ENCODE measurements around the gene CTTN. TPM values are rescaled to one million over a fixed set of nuclear protein-coding genes. Genes with fewer than 3 reads are reported as not detected.

Gene CTTN
- total and polyA plus RNA-seq, 4 experiments from 2014 or later = 0.41 to 1.5 (median 0.58) TPM; not detected in 1

DNA sequence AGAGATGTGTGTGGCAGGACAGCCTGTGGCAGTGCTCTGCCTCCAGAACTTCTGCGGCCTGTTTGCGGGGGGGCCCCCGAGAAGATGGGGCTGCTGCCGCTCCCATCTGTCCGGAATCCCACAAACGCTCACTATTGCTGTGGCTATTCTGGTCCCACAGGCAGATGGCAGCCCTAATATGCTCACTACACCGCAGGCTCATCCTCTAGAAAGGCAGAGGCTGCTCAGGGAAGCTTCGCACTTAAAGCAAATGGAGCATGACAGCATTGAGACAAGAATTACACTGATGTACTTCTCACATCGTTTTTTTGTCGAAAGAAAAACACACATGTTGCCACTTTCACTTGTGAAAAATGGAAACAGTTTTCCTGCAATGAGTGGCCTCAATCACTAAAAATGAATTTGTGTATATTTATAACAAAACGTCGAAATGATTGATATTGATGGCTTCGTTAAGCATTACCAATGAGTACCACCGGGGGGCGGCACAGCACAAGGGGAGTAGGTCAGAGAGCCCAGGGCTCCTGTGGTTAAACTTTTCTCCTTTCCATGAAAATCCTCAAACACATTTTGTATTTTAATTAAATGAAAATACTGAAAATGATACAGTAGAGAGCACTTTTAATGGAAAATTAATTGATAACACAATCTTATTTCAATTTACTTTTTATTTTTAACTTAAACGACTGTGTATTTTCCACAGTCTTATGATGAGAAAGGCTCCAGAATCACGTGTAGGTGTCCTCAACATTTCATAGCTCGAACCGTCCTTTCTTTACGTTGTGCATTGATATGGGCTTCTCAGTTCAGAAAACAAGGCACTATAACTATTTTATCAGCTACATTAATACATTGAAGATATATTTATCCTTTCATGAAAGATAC is 69.1 kb downstream of the CTTN start:
- Mint-ChIP-seq H3K27me3 (peaks cover 8 to 13% of the 10 kb centered on the region in 2 donors), H3K4me1 (no peaks in the 10 kb centered on the region), H3K27ac (no peak overlapping the region), H3K9me3 (no peaks in the 10 kb centered on the region), H3K36me3 (no peaks in the 10 kb centered on the region), H3K4me3 (no peak overlapping the region)
- no peaks in the 10 kb centered on the region for H3K4me1 ChIP-seq (ENCODE audit: insufficient read depth, low read length)
- H3K27me3 ChIP-seq (ENCODE audit: insufficient read depth, low read length) = no peaks in the 10 kb centered on the region
- H3K36me3 ChIP-seq (ENCODE audit: insufficient read depth, low read length) = no peaks in the 10 kb centered on the region
- H3K4me3 ChIP-seq (ENCODE audit: low read length in 2 of 2) = no peak overlapping the region
- POLR2A ChIA-PET (ENCODE audit: partially characterized antibody) = no interaction called here
- DNase-seq = peak in 1 of 5 donors; percentile 3
- intact Hi-C loops (cut with micrococcal nuclease) = no loop called here
- no peaks in the 10 kb centered on the region for H3K9me3 ChIP-seq (ENCODE audit: control insufficient read depth in 1 of 2, low read length in 2 of 2)
- no peak overlapping the region for H3K27ac ChIP-seq (ENCODE audit: low read depth, low read length)
- CTCF ChIA-PET (ENCODE audit: partially characterized antibody) = no interaction called here

DNA sequence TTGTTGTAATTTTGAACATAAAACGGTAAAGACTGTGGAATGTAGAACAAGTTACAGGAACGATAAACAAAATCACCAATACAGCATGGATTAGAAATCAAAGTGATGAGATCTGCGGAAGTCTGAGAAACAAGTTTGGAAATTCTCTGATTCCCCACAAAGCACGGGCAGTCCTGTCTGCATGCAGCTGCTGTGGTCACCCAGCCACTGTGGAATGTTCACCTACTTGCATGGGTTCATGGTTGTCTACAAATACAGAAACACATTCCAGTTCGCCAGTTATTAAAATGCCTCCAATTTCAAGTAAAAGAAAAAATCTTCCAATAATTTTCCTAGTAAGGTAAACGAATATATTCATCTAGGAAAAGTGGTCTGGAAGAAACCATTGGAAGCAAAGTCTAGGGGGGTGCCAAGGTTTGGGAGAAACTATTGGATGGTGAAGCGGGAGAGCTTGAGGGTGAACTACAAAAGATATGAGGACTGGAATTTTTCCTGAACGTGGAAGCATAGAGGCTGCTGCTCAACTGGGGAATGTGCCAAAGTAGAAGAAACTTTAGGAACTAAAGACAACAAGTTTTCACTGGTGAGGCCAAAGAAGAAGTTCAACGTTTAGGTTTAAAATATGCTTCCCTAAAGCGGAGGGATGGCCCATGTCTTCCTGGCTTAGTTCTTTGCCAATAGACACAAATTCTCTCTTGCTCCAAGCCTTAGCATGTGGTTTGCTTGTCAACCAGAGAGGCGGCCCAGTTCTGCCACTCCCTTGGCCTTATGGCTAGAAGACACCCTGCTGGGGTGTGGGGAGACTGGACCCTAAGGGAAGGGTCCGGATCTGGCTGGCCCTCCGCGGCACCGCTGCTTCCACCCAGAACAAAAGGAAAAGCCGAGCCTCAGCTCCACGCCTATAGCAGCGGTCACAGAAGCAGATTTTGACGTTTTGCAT is 70.2 kb downstream of the CTTN start:
- Histone ChIP-seq H3K4me1 (ENCODE audit: insufficient read depth, low read length) (no peaks in the 10 kb centered on the region), H3K9me3 (ENCODE audit: control insufficient read depth in 1 of 2, low read length in 2 of 2) (no peaks in the 10 kb centered on the region), H3K4me3 (ENCODE audit: low read length in 2 of 2) (no peak overlapping the region), H3K27ac (ENCODE audit: low read depth, low read length) (no peak overlapping the region), H3K36me3 (ENCODE audit: insufficient read depth, low read length) (no peaks in the 10 kb centered on the region), H3K27me3 (ENCODE audit: insufficient read depth, low read length) (no peaks in the 10 kb centered on the region)
- ChIA-PET CTCF (ENCODE audit: partially characterized antibody) (interaction anchor here (1.1 kb wide), 1 partner anchor 10 kb away, joined by 3 read pairs; no protein-coding TSS in a partner anchor), POLR2A (ENCODE audit: partially characterized antibody) (no interaction called here)
- no peaks in the 10 kb centered on the region for H3K9me3 Mint-ChIP-seq
- no peaks in the 10 kb centered on the region for H3K4me1 Mint-ChIP-seq
- H3K36me3 Mint-ChIP-seq = no peaks in the 10 kb centered on the region
- peaks cover 8 to 9% of the 10 kb centered on the region in 2 donors for H3K27me3 Mint-ChIP-seq
- intact Hi-C loops (cut with micrococcal nuclease) = no loop called here
- no peak overlapping the region for H3K4me3 Mint-ChIP-seq
- no peak overlapping the region for H3K27ac Mint-ChIP-seq
- DNase-seq = no peak

DNA sequence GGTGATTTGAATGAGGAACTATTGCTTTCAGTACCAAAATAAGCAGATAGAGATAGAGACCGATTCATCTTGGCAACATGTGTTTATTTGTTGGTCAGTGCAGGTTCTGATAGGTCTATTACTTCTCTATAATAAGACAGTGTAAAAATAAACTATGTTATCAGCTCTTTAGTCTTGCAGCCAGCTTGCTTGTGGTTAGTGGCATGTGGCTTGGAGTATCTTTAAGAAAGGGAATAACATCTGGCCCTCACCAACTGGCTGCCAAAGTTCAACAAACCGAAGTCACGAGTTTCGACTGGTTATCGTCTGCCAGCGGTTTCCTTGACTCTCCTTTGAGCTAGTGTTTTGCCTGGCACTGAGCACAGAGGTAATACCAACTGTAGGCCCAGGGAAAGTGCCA is 71.8 kb downstream of the CTTN start:
- Histone ChIP-seq H3K9me3 (ENCODE audit: control insufficient read depth in 1 of 2, low read length in 2 of 2) (no peaks in the 10 kb centered on the region), H3K27me3 (ENCODE audit: insufficient read depth, low read length) (no peaks in the 10 kb centered on the region), H3K36me3 (ENCODE audit: insufficient read depth, low read length) (no peaks in the 10 kb centered on the region), H3K4me3 (ENCODE audit: low read length in 2 of 2) (no peak overlapping the region), H3K27ac (ENCODE audit: low read depth, low read length) (no peak overlapping the region), H3K4me1 (ENCODE audit: insufficient read depth, low read length) (no peaks in the 10 kb centered on the region)
- Mint-ChIP-seq H3K4me1 (no peaks in the 10 kb centered on the region), H3K9me3 (no peaks in the 10 kb centered on the region), H3K4me3 (no peak overlapping the region), H3K36me3 (no peaks in the 10 kb centered on the region), H3K27ac (no peak overlapping the region), H3K27me3 (peaks cover 4% of the 10 kb centered on the region in 2 donors)
- CTCF ChIA-PET (ENCODE audit: partially characterized antibody) = no interaction called here
- no peak for DNase-seq
- intact Hi-C loops (cut with micrococcal nuclease) = no loop called here
- POLR2A ChIA-PET (ENCODE audit: partially characterized antibody) = no interaction called here

DNA sequence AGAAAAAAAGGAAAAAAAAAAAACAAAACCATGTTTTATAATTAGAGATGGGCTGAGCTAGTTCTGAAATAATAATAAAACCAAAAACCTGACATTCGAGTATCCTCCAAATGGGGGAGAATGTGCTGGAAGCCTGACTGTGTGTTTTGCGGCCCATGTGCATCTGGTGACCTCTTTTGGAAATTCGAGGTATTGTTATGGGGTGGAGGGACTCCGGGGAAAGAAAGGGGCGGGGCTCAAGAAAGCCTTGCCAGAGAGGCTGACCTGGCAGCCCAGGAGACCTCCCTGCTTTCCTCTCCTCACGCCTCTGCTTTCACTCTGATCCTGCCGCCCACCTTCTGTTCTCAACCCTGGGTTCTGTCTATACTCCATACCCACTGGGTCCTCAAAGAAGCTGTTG is 72.9 kb downstream of the CTTN start:
- no peaks in the 10 kb centered on the region for H3K36me3 ChIP-seq (ENCODE audit: insufficient read depth, low read length)
- Mint-ChIP-seq H3K9me3 (no peaks in the 10 kb centered on the region), H3K27ac (no peak overlapping the region), H3K36me3 (no peaks in the 10 kb centered on the region), H3K4me1 (no peaks in the 10 kb centered on the region), H3K27me3 (peaks cover 0 to 3% of the 10 kb centered on the region in 2 donors), H3K4me3 (no peak overlapping the region)
- no peaks in the 10 kb centered on the region for H3K4me1 ChIP-seq (ENCODE audit: insufficient read depth, low read length)
- H3K9me3 ChIP-seq (ENCODE audit: control insufficient read depth in 1 of 2, low read length in 2 of 2) = no peaks in the 10 kb centered on the region
- POLR2A ChIA-PET (ENCODE audit: partially characterized antibody) = no interaction called here
- intact Hi-C loops (cut with micrococcal nuclease) = no loop called here
- no peak overlapping the region for H3K27ac ChIP-seq (ENCODE audit: low read depth, low read length)
- no peak overlapping the region for H3K4me3 ChIP-seq (ENCODE audit: low read length in 2 of 2)
- CTCF ChIA-PET (ENCODE audit: partially characterized antibody) = no interaction called here
- DNase-seq = peak in 2 of 5 donors; percentile 5 to 10
- H3K27me3 ChIP-seq (ENCODE audit: insufficient read depth, low read length) = no peaks in the 10 kb centered on the region

DNA sequence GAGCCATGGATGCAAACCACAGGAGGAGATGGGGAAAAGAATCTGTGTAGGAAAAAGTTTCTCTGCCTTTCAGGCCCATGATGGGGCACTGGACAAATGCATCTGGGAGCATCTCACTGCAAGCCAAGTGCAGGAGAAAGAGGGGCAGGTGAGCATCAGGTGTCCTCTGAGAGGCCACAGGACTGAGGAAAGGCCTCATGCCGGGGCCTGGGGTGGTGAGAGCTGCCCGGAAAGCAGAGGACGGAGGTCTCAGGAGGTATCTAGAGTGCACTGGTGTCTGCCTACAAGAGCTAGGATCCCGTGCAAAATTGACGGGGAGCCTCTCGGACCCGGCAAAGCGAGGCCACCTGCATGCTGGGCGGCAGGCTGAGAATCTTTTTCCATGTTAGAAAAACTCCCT is 73.9 kb downstream of the CTTN start:
- H3K27me3 ChIP-seq (ENCODE audit: insufficient read depth, low read length) = no peaks in the 10 kb centered on the region
- peaks cover 0 to 8% of the 10 kb centered on the region in 2 donors for H3K27me3 Mint-ChIP-seq
- H3K4me1 ChIP-seq (ENCODE audit: insufficient read depth, low read length) = no peaks in the 10 kb centered on the region
- H3K36me3 ChIP-seq (ENCODE audit: insufficient read depth, low read length) = no peaks in the 10 kb centered on the region
- ChIA-PET POLR2A (ENCODE audit: partially characterized antibody) (no interaction called here), CTCF (ENCODE audit: partially characterized antibody) (no interaction called here)
- H3K4me1 Mint-ChIP-seq = no peaks in the 10 kb centered on the region
- H3K36me3 Mint-ChIP-seq = no peaks in the 10 kb centered on the region
- no peak for DNase-seq
- intact Hi-C loops (cut with micrococcal nuclease) = no loop called here
- H3K4me3 ChIP-seq (ENCODE audit: low read length in 2 of 2) = no peak overlapping the region
- H3K9me3 Mint-ChIP-seq = no peaks in the 10 kb centered on the region
- no peak overlapping the region for H3K27ac Mint-ChIP-seq
- no peak overlapping the region for H3K4me3 Mint-ChIP-seq
- H3K27ac ChIP-seq (ENCODE audit: low read depth, low read length) = no peak overlapping the region
- H3K9me3 ChIP-seq (ENCODE audit: control insufficient read depth in 1 of 2, low read length in 2 of 2) = no peaks in the 10 kb centered on the region

DNA sequence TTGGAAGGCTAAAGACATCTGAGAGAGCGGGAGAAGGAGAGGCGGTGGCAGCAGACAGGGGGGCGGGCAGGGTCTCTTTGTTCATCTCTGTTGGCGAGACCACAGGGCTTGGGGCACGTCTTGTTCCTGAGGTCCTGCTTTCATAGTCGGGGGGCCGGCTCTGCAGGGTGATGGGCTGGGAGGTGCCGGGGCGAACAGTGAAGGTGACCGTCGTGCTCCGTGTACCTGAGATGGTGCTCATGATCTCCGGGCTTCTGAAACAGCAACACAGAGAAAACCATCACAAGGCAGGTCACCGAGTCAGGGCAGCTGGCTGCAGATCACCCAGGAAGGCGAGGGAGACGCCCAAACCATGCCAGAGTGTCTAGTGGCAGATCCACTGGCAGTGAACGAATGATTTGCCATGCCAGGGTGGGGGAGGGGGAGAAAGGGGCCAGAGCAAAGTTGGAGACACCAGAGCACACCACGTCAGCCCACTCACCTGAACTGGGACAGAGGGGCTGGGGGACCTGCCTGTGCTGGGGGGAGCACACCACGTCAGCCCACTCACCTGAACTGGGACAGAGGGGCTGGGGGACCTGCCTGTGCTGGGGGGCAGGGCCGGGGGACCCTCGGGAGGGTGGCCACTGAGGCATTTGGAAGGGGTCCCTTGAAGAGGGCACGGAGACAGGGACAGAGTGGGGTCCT is 75.0 kb downstream of the CTTN start:
- Mint-ChIP-seq H3K9me3 (no peaks in the 10 kb centered on the region), H3K4me3 (no peak overlapping the region), H3K4me1 (no peaks in the 10 kb centered on the region), H3K27me3 (peaks cover 0 to 8% of the 10 kb centered on the region in 2 donors), H3K27ac (no peak overlapping the region), H3K36me3 (no peaks in the 10 kb centered on the region)
- CTCF ChIA-PET (ENCODE audit: partially characterized antibody) = no interaction called here
- Histone ChIP-seq H3K27me3 (ENCODE audit: insufficient read depth, low read length) (no peaks in the 10 kb centered on the region), H3K27ac (ENCODE audit: low read depth, low read length) (no peak overlapping the region), H3K4me3 (ENCODE audit: low read length in 2 of 2) (no peak overlapping the region), H3K36me3 (ENCODE audit: insufficient read depth, low read length) (no peaks in the 10 kb centered on the region), H3K4me1 (ENCODE audit: insufficient read depth, low read length) (no peaks in the 10 kb centered on the region), H3K9me3 (ENCODE audit: control insufficient read depth in 1 of 2, low read length in 2 of 2) (no peaks in the 10 kb centered on the region)
- no peak for DNase-seq
- intact Hi-C loops (cut with micrococcal nuclease) = no loop called here
- POLR2A ChIA-PET (ENCODE audit: partially characterized antibody) = no interaction called here
